Mesenteric fat pad (tissue), 1 donor: ENCODE measurements around the gene MYO1B. TPM values are rescaled to one million over a fixed set of nuclear protein-coding genes. Genes with fewer than 3 reads are reported as not detected.

Experiments
- DNase-seq: peaks from one replicate; pipeline ENCODE4 v3.0.0-alpha.2; 2020; ENCODE audit warnings: low spot score
- total RNA-seq: library from RNA; stranded (reverse); fragmentation: NEBNext Ultra II Directional; extraction: Animal tissue kit (Norgen Biotek cat#: 25700); gene quantifications from one replicate; pipeline ENCODE4 v1.2.1, GENCODE V29; 2021
- donor health status: DM: yes; HTN: yes; CAD: no.

Gene MYO1B
- total RNA-seq, 1 donor from 2014 or later: 63.9 TPM

GRCh38 chr2:191396794-191397193, 151.6 kb downstream of the MYO1B start:
- DNase-seq: no peak

- DNase-seq: no peak
Measured at GRCh38 chr2:191399601-191400000, 154.4 kb downstream of the MYO1B start.

- DNase-seq: no peak
Measured at GRCh38 chr2:191401287-191401686, 156.1 kb downstream of the MYO1B start.

- no peak for DNase-seq
Measured at GRCh38 chr2:191402966-191403565, 157.9 kb downstream of the MYO1B start.

GRCh38 chr2:191404568-191404991, 159.4 kb downstream of the MYO1B start:
- no peak for DNase-seq

- DNase-seq: no peak
Measured at GRCh38 chr2:191405546-191405945, 160.3 kb downstream of the MYO1B start.

- no peak for DNase-seq
Measured at GRCh38 chr2:191410646-191411436, 165.6 kb downstream of the MYO1B start.

- no peak for DNase-seq
Measured at GRCh38 chr2:191411472-191411871, 166.3 kb downstream of the MYO1B start.

GRCh38 chr2:191412353-191412752, 167.1 kb downstream of the MYO1B start:
- DNase-seq: no peak

- no peak for DNase-seq
Measured at GRCh38 chr2:191415101-191415500, 169.9 kb downstream of the MYO1B start.

- no peak for DNase-seq
Measured at GRCh38 chr2:191415858-191416257, 170.7 kb downstream of the MYO1B start.

GRCh38 chr2:191417746-191418145, 172.5 kb downstream of the MYO1B start:
- no peak for DNase-seq

GRCh38 chr2:191421950-191422349, 176.7 kb downstream of the MYO1B start:
- DNase-seq: no peak

GRCh38 chr2:191427031-191427430, 181.8 kb downstream of the MYO1B start:
- DNase-seq: no peak

- no peak for DNase-seq
Measured at GRCh38 chr2:191428141-191428540, 182.9 kb downstream of the MYO1B start.

GRCh38 chr2:191430476-191430875, 185.3 kb downstream of the MYO1B start:
- DNase-seq: no peak

- DNase-seq: no peak
Measured at GRCh38 chr2:191432121-191432520, 186.9 kb downstream of the MYO1B start.

- DNase-seq: no peak
Measured at GRCh38 chr2:191434072-191434471, 188.9 kb downstream of the MYO1B start.

- no peak for DNase-seq
Measured at GRCh38 chr2:191435141-191435540, 189.9 kb downstream of the MYO1B start.

GRCh38 chr2:191436368-191437055, 191.3 kb downstream of the MYO1B start:
- DNase-seq: no peak

- no peak for DNase-seq
Measured at GRCh38 chr2:191439481-191439880, 194.3 kb downstream of the MYO1B start.

GRCh38 chr2:191441496-191442214, 196.5 kb downstream of the MYO1B start:
- DNase-seq: no peak
